ENCODE data around the gene KAT6B. TPM values are rescaled to one million over a fixed set of nuclear protein-coding genes. Genes with fewer than 3 reads are reported as not detected.
A peak's percentile ranks its signal among the peaks of the same experiment; 100 is the strongest.
"Not testable (repeated sequence)": the region's sequence is repeated elsewhere in the genome, so short reads cannot be mapped to it uniquely, and the experiment has no call there.

KAT6B gene
- total and polyA plus RNA-seq, 2 donors: 12.2 to 22.1 TPM

DNA sequence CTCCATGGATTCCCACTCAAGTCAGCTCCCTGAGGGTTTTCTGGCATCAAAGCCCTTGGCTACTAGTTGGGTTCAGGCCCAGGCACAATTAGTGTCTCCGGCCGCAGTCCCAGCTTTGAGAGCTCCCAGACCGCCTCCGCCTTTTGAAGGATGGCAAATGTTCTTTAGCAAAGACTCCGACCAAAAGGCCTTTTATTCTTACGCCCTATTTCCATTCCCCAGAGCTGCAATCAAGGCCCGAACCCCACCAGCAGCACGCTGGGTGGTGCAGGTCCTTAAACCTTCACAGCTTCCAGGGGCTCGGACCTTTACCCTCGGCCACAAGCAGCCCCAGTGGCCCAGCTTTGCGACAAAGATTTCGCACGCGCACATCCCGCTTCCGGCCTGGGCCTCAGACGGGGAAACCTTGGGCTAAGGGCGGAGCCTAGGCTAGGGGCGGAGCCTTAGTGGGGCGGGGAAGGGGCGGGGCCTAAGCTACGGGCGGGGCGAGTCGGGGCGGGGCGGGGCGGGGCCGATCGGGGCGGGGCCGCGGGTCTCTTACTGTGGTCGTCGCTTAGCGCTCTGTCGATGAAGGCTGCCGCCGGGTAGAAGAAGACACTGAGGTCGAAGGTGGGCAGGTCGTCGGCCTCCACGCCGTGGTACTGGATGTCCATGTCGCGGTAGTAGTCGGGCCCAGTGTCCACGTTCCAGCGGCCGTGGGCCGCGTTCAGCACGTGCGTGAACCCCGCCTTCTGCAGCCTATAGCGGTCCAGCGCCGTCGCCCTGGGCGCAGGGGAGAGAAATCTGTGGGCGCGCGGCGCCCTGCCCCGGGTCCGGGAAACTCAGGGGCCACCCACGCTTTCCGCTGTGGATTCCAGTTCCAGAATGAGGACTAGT, 217.1 kb downstream of the KAT6B start:
- Histone ChIP-seq H3K4me3 (ENCODE audit: low read length in 2 of 2) (peak overlapping the region; percentile 15 to 30), H3K36me3 (ENCODE audit: control insufficient read depth in 2 of 2, insufficient read depth in 2 of 2, low read length in 1 of 2) (no peaks in the 10 kb centered on the region), H3K27ac (ENCODE audit: low read depth in 1 of 2, low read length in 1 of 2) (peak overlapping the region in 1 of 2 donors; percentile 8), H3K27me3 (ENCODE audit: control insufficient read depth in 2 of 2, insufficient read depth in 1 of 2, low read length in 1 of 2) (peaks cover 0 to 5% of the 10 kb centered on the region in 2 donors), H3K4me1 (ENCODE audit: control insufficient read depth in 2 of 2, insufficient read depth in 2 of 2, low read length in 2 of 2) (peaks cover 0 to 16% of the 10 kb centered on the region in 2 donors), H3K9me3 (ENCODE audit: control insufficient read depth in 2 of 2, insufficient read depth in 1 of 2, low read length in 1 of 2) (peaks cover 0 to 6% of the 10 kb centered on the region in 2 donors)
- peak in 7 of 9 donors; percentile 16 to 71 (median 36) for DNase-seq (ENCODE audit: low read depth in 6 of 9, low spot score in 9 of 9)
- WGBS: 48% methylated on average over 68 of the region's 68 CpGs

DNA sequence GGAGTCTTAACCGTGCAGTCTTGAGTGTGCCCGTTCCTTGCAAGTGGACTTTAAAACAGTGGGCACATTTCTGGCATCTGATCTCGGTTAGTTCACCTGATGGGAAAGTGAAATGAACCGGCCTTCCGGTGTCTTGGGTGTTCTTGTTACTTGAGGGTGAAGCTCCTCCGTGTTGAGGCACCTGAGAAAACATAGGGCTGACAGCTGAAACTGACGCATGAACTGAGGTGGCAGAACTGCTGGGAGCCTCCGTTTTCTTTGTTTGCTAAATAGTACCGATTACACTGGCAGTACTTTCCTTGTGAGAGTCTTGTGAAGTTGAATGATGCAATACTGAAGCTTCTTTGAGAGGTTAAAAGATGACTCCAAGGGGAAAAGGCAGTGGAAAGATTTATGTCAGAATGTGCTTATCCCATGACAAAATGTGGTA, 222.3 kb downstream of the KAT6B start:
- no peaks in the 10 kb centered on the region for H3K36me3 ChIP-seq (ENCODE audit: control insufficient read depth in 2 of 2, insufficient read depth in 2 of 2, low read length in 1 of 2)
- H3K9me3 ChIP-seq (ENCODE audit: control insufficient read depth in 2 of 2, insufficient read depth in 1 of 2, low read length in 1 of 2): no peaks in the 10 kb centered on the region
- no peak for DNase-seq (ENCODE audit: low read depth in 6 of 9, low spot score in 9 of 9)
- 96% methylated on average over 9 of the region's 9 CpGs for WGBS
- no peak overlapping the region for H3K27ac ChIP-seq (ENCODE audit: low read depth in 1 of 2, low read length in 1 of 2)
- H3K4me3 ChIP-seq (ENCODE audit: low read length in 2 of 2): no peak overlapping the region
- H3K4me1 ChIP-seq (ENCODE audit: control insufficient read depth in 2 of 2, insufficient read depth in 2 of 2, low read length in 2 of 2): peaks cover 0 to 10% of the 10 kb centered on the region in 2 donors
- peaks cover 0 to 5% of the 10 kb centered on the region in 2 donors for H3K27me3 ChIP-seq (ENCODE audit: control insufficient read depth in 2 of 2, insufficient read depth in 1 of 2, low read length in 1 of 2)

GRCh38 chr10:75049316-75050148, 223.1 kb downstream of the KAT6B start:
- H3K9me3 ChIP-seq (ENCODE audit: control insufficient read depth in 2 of 2, insufficient read depth in 1 of 2, low read length in 1 of 2): no peaks in the 10 kb centered on the region
- no peak overlapping the region for H3K27ac ChIP-seq (ENCODE audit: low read depth in 1 of 2, low read length in 1 of 2)
- no peak for DNase-seq (ENCODE audit: low read depth in 6 of 9, low spot score in 9 of 9)
- H3K4me1 ChIP-seq (ENCODE audit: control insufficient read depth in 2 of 2, insufficient read depth in 2 of 2, low read length in 2 of 2): peaks cover 0 to 2% of the 10 kb centered on the region in 2 donors
- H3K27me3 ChIP-seq (ENCODE audit: control insufficient read depth in 2 of 2, insufficient read depth in 1 of 2, low read length in 1 of 2): no peaks in the 10 kb centered on the region
- H3K4me3 ChIP-seq (ENCODE audit: low read length in 2 of 2): no peak overlapping the region
- WGBS: 91% methylated on average over 19 of the region's 19 CpGs
- no peaks in the 10 kb centered on the region for H3K36me3 ChIP-seq (ENCODE audit: control insufficient read depth in 2 of 2, insufficient read depth in 2 of 2, low read length in 1 of 2)

DNA sequence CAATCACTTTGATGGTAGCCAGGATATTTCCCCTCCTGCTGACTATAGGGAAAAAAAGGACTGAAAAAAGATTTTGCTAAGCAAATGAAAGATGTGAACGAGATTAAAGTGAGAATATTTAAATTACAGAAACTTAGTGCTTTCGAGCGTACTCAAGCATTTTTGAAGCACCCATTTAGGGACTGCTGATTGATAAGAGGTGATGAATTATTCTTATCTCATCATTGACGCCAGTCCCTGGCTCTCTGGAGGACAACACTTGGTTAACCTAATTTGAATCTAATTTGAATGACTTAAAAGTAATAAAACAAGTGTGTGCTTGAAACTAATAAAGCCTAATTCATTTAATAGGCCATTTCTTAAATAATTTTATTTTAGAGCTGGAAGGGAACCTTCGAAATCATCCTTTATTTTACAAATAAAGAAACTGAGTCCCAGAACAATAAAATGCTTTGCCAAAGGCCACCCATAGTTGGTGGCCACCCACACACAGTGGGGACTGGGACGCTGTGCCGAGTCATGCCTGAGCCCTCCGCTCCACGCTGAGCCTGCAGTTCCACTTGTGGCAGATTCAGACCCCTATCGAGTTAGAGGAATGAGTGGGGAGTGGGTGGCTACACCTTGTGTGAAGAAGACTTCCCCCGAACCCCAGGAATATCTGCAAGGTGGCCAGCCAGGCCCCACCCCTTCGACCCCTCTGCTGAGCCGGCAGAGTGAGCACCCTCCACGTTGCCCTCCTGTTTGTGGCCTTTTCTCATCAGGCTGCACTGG, 223.9 kb downstream of the KAT6B start:
- Histone ChIP-seq H3K9me3 (ENCODE audit: control insufficient read depth in 2 of 2, insufficient read depth in 1 of 2, low read length in 1 of 2) (no peaks in the 10 kb centered on the region), H3K27me3 (ENCODE audit: control insufficient read depth in 2 of 2, insufficient read depth in 1 of 2, low read length in 1 of 2) (no peaks in the 10 kb centered on the region), H3K4me3 (ENCODE audit: low read length in 2 of 2) (no peak overlapping the region), H3K4me1 (ENCODE audit: control insufficient read depth in 2 of 2, insufficient read depth in 2 of 2, low read length in 2 of 2) (no peaks in the 10 kb centered on the region), H3K27ac (ENCODE audit: low read depth in 1 of 2, low read length in 1 of 2) (no peak overlapping the region), H3K36me3 (ENCODE audit: control insufficient read depth in 2 of 2, insufficient read depth in 2 of 2, low read length in 1 of 2) (no peaks in the 10 kb centered on the region)
- WGBS: 96% methylated on average over 14 of the region's 14 CpGs
- no peak for DNase-seq (ENCODE audit: low read depth in 6 of 9, low spot score in 9 of 9)

DNA sequence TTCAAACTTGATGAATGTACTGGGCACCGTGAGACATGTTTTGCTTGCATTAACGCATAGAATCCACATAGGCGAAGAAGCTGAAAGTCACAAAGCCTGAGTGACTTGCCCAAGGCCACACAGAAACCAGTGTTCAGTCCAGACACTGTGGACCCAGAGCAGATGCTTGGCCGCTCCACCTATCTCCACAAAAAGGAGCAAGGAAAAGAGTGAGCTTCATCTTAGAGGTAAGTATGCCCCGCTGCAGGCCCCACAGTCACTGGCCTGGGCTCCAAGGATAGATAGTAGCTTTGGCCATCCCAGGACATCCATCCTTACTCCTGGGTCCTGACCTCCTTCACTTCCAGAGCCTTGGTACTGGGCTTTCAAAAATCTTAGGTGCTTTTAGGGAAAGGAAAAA, 224.9 kb downstream of the KAT6B start:
- no peaks in the 10 kb centered on the region for H3K36me3 ChIP-seq (ENCODE audit: control insufficient read depth in 2 of 2, insufficient read depth in 2 of 2, low read length in 1 of 2)
- no peaks in the 10 kb centered on the region for H3K27me3 ChIP-seq (ENCODE audit: control insufficient read depth in 2 of 2, insufficient read depth in 1 of 2, low read length in 1 of 2)
- no peak for DNase-seq (ENCODE audit: low read depth in 6 of 9, low spot score in 9 of 9)
- H3K4me1 ChIP-seq (ENCODE audit: control insufficient read depth in 2 of 2, insufficient read depth in 2 of 2, low read length in 2 of 2): no peaks in the 10 kb centered on the region
- no peak overlapping the region for H3K27ac ChIP-seq (ENCODE audit: low read depth in 1 of 2, low read length in 1 of 2)
- H3K4me3 ChIP-seq (ENCODE audit: low read length in 2 of 2): no peak overlapping the region
- 98% methylated on average over 5 of the region's 5 CpGs for WGBS
- no peaks in the 10 kb centered on the region for H3K9me3 ChIP-seq (ENCODE audit: control insufficient read depth in 2 of 2, insufficient read depth in 1 of 2, low read length in 1 of 2)

GRCh38 chr10:75055896-75056406, 229.6 kb downstream of the KAT6B start:
- DNase-seq (ENCODE audit: low read depth in 6 of 9, low spot score in 9 of 9); H3K9me3 ChIP-seq (ENCODE audit: control insufficient read depth in 2 of 2, insufficient read depth in 1 of 2, low read length in 1 of 2); H3K4me1 ChIP-seq (ENCODE audit: control insufficient read depth in 2 of 2, insufficient read depth in 2 of 2, low read length in 2 of 2); H3K27me3 ChIP-seq (ENCODE audit: control insufficient read depth in 2 of 2, insufficient read depth in 1 of 2, low read length in 1 of 2); H3K36me3 ChIP-seq (ENCODE audit: control insufficient read depth in 2 of 2, insufficient read depth in 2 of 2, low read length in 1 of 2); H3K4me3 ChIP-seq (ENCODE audit: low read length in 2 of 2); H3K27ac ChIP-seq (ENCODE audit: low read depth in 1 of 2, low read length in 1 of 2): not testable (repeated sequence)
- WGBS: 97% methylated on average over 2 of the region's 2 CpGs

DNA sequence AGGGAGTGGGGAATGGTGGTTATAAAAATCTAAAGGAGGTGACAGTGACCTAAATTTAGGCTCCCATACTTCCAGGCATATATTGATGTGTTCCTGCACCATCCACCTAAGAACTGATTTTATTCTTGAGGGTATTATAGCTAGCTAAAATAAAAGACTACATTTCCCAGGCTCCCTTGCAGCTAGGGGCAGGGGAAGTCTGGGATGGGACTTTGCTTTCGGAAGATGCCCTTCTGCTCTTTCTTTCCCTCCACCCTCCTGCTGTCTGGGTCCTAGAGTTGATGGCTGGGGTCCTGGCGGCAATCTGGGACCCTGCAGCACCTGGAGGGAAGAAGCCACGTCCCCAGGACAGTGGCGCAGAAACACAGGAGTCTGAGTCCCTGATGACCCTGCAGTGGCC, 231.3 kb downstream of the KAT6B start:
- 96% methylated on average over 4 of the region's 4 CpGs for WGBS
- no peaks in the 10 kb centered on the region for H3K4me1 ChIP-seq (ENCODE audit: control insufficient read depth in 2 of 2, insufficient read depth in 2 of 2, low read length in 2 of 2)
- no peaks in the 10 kb centered on the region for H3K27me3 ChIP-seq (ENCODE audit: control insufficient read depth in 2 of 2, insufficient read depth in 1 of 2, low read length in 1 of 2)
- H3K36me3 ChIP-seq (ENCODE audit: control insufficient read depth in 2 of 2, insufficient read depth in 2 of 2, low read length in 1 of 2): no peaks in the 10 kb centered on the region
- H3K4me3 ChIP-seq (ENCODE audit: low read length in 2 of 2): no peak overlapping the region
- DNase-seq (ENCODE audit: low read depth in 6 of 9, low spot score in 9 of 9): no peak
- H3K27ac ChIP-seq (ENCODE audit: low read depth in 1 of 2, low read length in 1 of 2): no peak overlapping the region
- H3K9me3 ChIP-seq (ENCODE audit: control insufficient read depth in 2 of 2, insufficient read depth in 1 of 2, low read length in 1 of 2): no peaks in the 10 kb centered on the region

- no peak for DNase-seq (ENCODE audit: low read depth in 6 of 9, low spot score in 9 of 9)
- WGBS: 95% methylated on average over 10 of the region's 10 CpGs
- Histone ChIP-seq H3K36me3 (ENCODE audit: control insufficient read depth in 2 of 2, insufficient read depth in 2 of 2, low read length in 1 of 2) (no peaks in the 10 kb centered on the region), H3K9me3 (ENCODE audit: control insufficient read depth in 2 of 2, insufficient read depth in 1 of 2, low read length in 1 of 2) (no peaks in the 10 kb centered on the region), H3K4me1 (ENCODE audit: control insufficient read depth in 2 of 2, insufficient read depth in 2 of 2, low read length in 2 of 2) (no peaks in the 10 kb centered on the region), H3K27me3 (ENCODE audit: control insufficient read depth in 2 of 2, insufficient read depth in 1 of 2, low read length in 1 of 2) (no peaks in the 10 kb centered on the region), H3K27ac (ENCODE audit: low read depth in 1 of 2, low read length in 1 of 2) (no peak overlapping the region), H3K4me3 (ENCODE audit: low read length in 2 of 2) (no peak overlapping the region)
Measured at GRCh38 chr10:75058161-75058560, 231.8 kb downstream of the KAT6B start.

Measured in thymus (tissue), 11 donors.